Karpas-422 (cell line): ENCODE data around the gene MGST3. TPM values are rescaled to one million over a fixed set of nuclear protein-coding genes. Genes with fewer than 3 reads are reported as not detected.
A peak's percentile ranks its signal among the peaks of the same experiment; 100 is the strongest.
"Not testable (repeated sequence)": the region's sequence is repeated elsewhere in the genome, so short reads cannot be mapped to it uniquely, and the experiment has no call there.

Source experiments
- DNase-seq: peaks from one replicate; pipeline ENCODE4 v3.0.0-alpha.2; 2015
- H2AFZ ChIP-seq: fragments of 200-600 bp; sonication (generic); 2 replicates; pipeline ENCODE4 v1.6.1; 2014; ENCODE audit warnings: antibody characterized with exemption, low read length, mixed read lengths
- H3K27ac ChIP-seq: fragments of 200-600 bp; sonication (generic); 2 replicates; pipeline ENCODE4 v1.5.1; 2014; ENCODE audit warnings: mild to moderate bottlenecking, low read length, moderate library complexity
- H3K27me3 ChIP-seq: fragments of 200-600 bp; sonication (generic); 2 replicates; pipeline ENCODE4 v1.6.1; 2014; ENCODE audit warnings: low read length, mixed read lengths
- H3K36me3 ChIP-seq: fragments of 200-600 bp; sonication (generic); 2 replicates; pipeline ENCODE4 v1.6.1; 2014; ENCODE audit warnings: low read length, mixed read lengths; ENCODE audit not compliant: insufficient read depth
- H3K4me1 ChIP-seq: fragments of 200-600 bp; sonication (generic); 2 replicates; pipeline ENCODE4 v1.6.1; 2014; ENCODE audit warnings: mild to moderate bottlenecking, low read length, mixed read lengths
- H3K4me2 ChIP-seq: fragments of 200-600 bp; sonication (generic); 2 replicates; pipeline ENCODE4 v1.6.1; 2014; ENCODE audit warnings: low read length, low read depth, mild to moderate bottlenecking; ENCODE audit not compliant: poor library complexity, severe bottlenecking
- H3K4me3 ChIP-seq: fragments of 200-600 bp; sonication (generic); 2 replicates; pipeline ENCODE4 v1.5.1; 2014; ENCODE audit warnings: mild to moderate bottlenecking, antibody characterized with exemption, low read length, mixed read lengths
- H3K79me2 ChIP-seq: fragments of 200-600 bp; sonication (generic); 2 replicates; pipeline ENCODE4 v1.6.1; 2014; ENCODE audit warnings: mild to moderate bottlenecking, low read length, mixed read lengths
- H3K9ac ChIP-seq: fragments of 200-600 bp; sonication (generic); 2 replicates; pipeline ENCODE4 v1.6.0; 2014; ENCODE audit warnings: low read length
- H3K9me2 ChIP-seq: fragments of 200-600 bp; sonication (generic), shearing (Covaris generic); replicated peaks from 2 replicates; pipeline ENCODE4 v1.6.0; 2014; ENCODE audit warnings: mild to moderate bottlenecking, low read length, moderate library complexity; ENCODE audit not compliant: insufficient read depth
- H3K9me3 ChIP-seq: fragments of 300-700, 200-600 bp; sonication (generic); 2 replicates; pipeline ENCODE4 v1.6.1; 2014; ENCODE audit warnings: low read length, mixed read lengths
- H4K20me1 ChIP-seq: fragments of 200-600 bp; sonication (generic); 2 replicates; pipeline ENCODE4 v1.6.1; 2014; ENCODE audit warnings: mild to moderate bottlenecking, antibody characterized with exemption, low read length, low read depth; ENCODE audit not compliant: insufficient read depth
- total RNA-seq: library from RNA; depleted of rRNA; stranded (reverse); fragments of >200 nt; shearing (Covaris generic); gene quantifications from 2 replicates; pipeline ENCODE4 v1.2.3, GENCODE V29; 2014; ENCODE audit warnings: low replicate concordance

MGST3 gene
- total RNA-seq, 1 experiment from 2014 or later = 40.7 TPM

DNA sequence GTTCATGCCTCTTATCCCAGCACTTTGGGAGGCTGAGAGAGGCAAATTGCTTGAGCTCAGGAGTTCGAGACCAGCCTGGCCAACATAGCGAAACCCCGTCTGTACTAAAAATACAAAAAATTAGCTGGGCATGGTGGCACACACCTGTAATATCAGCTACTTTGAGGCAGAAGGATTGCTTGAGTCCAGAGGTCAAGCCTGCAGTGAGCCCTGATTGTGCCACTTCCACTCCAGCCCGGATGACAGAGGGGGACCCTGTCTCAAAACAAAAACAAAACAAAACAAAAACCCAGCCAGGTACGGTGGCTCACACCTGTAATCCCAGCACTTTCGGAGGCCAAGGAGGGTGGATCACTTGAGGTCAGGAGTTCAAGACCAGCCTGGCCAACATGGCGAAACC, 7.2 kb downstream of the MGST3 start:
- H3K9me3 ChIP-seq, H3K79me2 ChIP-seq, H2AFZ ChIP-seq, H3K9me2 ChIP-seq, H3K4me3 ChIP-seq, H3K9ac ChIP-seq, H4K20me1 ChIP-seq, H3K27ac ChIP-seq, H3K27me3 ChIP-seq, DNase-seq, H3K4me2 ChIP-seq, H3K36me3 ChIP-seq: not testable (repeated sequence)
- peaks cover 20% of the 10 kb centered on the region for H3K4me1 ChIP-seq

DNA sequence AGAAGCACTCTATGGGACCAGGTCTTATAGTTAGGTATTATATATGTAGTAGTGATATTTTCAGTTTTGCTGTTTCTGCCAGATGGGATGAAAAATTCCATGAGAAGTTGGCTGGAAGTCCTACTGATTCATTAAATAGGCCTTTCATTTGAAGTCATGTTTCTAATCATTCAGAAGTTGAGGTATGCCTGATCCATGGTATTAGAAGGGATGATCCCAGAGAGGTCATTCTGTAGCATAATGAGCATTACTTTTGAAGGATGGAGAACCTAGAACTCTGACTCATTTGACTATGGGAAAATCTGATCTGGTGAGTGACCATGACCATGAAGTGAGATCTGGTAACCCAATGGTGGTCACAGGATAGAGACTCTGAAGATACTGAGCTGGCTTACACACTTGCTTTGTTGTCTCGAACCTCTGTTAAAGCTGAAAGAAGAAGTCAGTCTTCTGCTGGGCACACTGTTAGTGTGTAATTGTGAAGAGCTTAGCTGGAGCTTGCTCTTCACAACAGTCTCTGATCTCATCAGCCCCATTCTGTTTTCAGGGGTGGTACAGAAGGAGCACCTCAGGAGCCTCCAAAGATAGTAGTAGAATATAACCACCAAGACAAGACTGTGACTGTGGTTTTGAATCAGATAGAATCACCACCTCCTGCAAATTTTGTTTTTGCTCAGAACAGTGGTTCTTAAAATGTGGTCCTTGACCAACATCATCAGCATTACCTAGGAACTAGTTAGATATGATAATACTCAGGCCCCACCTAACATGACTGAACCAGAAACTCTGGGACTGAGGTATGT, 9.0 kb downstream of the MGST3 start:
- no peaks in the 10 kb centered on the region for H3K79me2 ChIP-seq
- no peaks in the 10 kb centered on the region for H3K27me3 ChIP-seq
- H2AFZ ChIP-seq = no peak overlapping the region
- H3K9me2 ChIP-seq = no peaks in the 10 kb centered on the region
- no peak overlapping the region for H3K4me2 ChIP-seq
- no peak overlapping the region for H3K4me3 ChIP-seq
- H3K9me3 ChIP-seq = no peaks in the 10 kb centered on the region
- no peak overlapping the region for H3K9ac ChIP-seq
- H3K36me3 ChIP-seq = no peaks in the 10 kb centered on the region
- peaks cover 18% of the 10 kb centered on the region for H3K4me1 ChIP-seq
- H4K20me1 ChIP-seq = no peaks in the 10 kb centered on the region
- DNase-seq = no peak
- no peak overlapping the region for H3K27ac ChIP-seq

DNA sequence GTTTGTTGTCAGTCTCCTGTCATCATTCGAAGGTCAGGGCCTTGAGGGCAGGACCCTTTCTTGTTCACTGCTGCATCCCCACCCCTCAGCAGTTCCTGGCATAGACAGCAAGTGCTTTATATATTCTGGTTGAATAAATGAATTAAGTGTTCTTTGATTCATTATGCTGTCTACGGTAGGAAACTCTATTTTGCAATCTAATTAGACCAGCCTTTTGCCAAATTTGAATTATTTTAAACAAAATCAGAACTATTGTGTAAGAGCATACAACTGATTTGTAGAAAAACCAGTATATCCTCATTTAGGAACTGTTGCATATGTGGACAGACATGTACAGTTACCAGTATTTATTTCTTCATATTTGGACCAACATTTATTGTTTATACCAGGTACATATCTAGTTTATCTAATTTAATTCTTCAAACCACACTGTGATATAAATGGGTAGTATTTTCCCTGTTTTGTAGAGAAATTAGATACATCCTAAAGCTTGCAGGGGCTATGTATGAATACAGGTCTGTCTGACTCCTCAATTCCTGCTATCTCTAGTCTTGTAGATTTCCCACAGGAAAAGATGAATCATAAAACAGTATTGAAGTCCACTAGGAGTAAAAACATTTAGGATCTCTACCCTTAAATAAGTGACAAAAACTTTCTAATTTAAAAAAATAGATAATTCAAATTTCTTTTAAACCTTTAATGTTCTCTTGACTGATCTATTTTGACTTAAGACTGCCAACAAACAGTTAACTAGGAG, 10.4 kb downstream of the MGST3 start:
- H3K36me3 ChIP-seq = no peaks in the 10 kb centered on the region
- peak overlapping the region; percentile 20 for H3K4me2 ChIP-seq
- DNase-seq = no peak
- no peak overlapping the region for H3K27ac ChIP-seq
- no peaks in the 10 kb centered on the region for H3K79me2 ChIP-seq
- H3K4me3 ChIP-seq = no peak overlapping the region
- no peaks in the 10 kb centered on the region for H4K20me1 ChIP-seq
- no peak overlapping the region for H3K9ac ChIP-seq
- H2AFZ ChIP-seq = no peak overlapping the region
- no peaks in the 10 kb centered on the region for H3K9me2 ChIP-seq
- no peaks in the 10 kb centered on the region for H3K9me3 ChIP-seq
- no peaks in the 10 kb centered on the region for H3K27me3 ChIP-seq
- peaks cover 5% of the 10 kb centered on the region for H3K4me1 ChIP-seq

DNA sequence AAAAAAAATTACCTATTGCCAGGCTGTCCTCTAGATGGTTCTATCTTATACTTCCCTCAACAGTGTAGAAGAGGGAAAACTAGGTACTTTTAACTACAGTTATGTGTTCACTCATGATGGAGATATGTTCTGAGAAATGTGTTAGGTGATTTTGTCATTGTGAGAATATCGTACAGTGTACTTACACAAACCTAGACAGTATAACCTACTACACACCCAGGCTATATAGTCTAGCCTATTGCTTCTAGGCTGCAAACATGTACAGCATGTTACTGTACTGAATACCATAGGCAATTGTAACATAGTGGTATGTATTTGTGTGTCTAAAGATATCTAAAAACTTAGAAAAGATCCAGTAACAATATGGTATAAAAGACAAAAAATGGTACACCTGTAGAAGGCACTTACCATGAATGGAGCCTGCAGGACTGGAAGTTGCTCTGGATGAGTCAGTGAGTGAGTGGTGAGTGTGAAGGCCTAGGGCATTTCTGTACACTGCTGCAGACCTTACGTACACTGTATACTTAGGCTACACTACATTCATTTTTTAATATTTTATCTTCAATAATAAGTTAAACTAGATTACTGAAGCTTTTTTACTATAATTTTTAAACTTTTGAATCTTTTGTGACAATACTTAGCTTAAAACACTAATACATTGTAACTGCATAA, 13.2 kb downstream of the MGST3 start:
- Histone ChIP-seq H2AFZ (no peak overlapping the region), H3K27me3 (no peaks in the 10 kb centered on the region), H3K9me3 (no peaks in the 10 kb centered on the region), H3K79me2 (no peaks in the 10 kb centered on the region), H3K4me1 (peaks cover 5% of the 10 kb centered on the region), H4K20me1 (no peaks in the 10 kb centered on the region), H3K27ac (no peak overlapping the region), H3K4me3 (no peak overlapping the region), H3K4me2 (no peak overlapping the region), H3K36me3 (no peaks in the 10 kb centered on the region), H3K9ac (no peak overlapping the region), H3K9me2 (no peaks in the 10 kb centered on the region)
- DNase-seq = no peak

DNA sequence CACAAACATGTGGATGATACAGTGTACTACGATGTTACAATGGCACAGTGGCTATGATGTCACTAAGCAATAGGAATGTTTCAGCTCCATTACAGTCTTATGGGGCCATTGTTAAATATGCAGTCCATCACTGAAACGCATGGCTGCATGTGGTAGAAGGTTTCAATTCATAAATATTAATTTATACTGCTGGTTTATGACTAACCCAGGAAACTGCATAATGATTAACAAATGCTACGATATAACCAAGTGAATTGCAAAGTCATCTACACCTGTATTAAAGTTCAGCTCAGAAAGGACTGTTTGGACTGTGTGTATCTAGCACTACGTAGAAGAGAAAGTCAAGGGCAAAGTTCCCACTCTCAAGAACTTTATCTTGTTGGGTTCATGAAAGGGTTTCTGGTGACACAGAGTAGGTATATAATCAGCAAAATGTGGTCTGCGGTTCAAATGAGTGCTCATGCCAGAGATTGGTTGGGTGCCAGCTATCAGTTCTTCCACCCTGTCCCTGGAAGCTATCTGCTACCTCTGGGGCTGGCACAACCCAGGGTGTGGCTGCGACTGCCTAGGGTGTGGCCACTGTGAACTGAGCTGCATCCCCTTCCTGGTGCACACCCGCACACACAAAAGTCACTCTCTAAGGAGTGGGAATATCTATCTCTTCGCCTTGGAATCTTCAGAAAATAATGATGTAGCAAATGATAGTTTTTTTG, 14.8 kb downstream of the MGST3 start:
- H3K4me2 ChIP-seq = no peak overlapping the region
- H3K9ac ChIP-seq = no peak overlapping the region
- peaks cover 5% of the 10 kb centered on the region for H3K4me1 ChIP-seq
- no peaks in the 10 kb centered on the region for H3K9me3 ChIP-seq
- no peak overlapping the region for H3K27ac ChIP-seq
- no peak overlapping the region for H3K4me3 ChIP-seq
- no peak overlapping the region for H2AFZ ChIP-seq
- no peaks in the 10 kb centered on the region for H4K20me1 ChIP-seq
- DNase-seq = no peak
- no peaks in the 10 kb centered on the region for H3K27me3 ChIP-seq
- H3K36me3 ChIP-seq = no peaks in the 10 kb centered on the region
- no peaks in the 10 kb centered on the region for H3K9me2 ChIP-seq
- no peaks in the 10 kb centered on the region for H3K79me2 ChIP-seq

DNA sequence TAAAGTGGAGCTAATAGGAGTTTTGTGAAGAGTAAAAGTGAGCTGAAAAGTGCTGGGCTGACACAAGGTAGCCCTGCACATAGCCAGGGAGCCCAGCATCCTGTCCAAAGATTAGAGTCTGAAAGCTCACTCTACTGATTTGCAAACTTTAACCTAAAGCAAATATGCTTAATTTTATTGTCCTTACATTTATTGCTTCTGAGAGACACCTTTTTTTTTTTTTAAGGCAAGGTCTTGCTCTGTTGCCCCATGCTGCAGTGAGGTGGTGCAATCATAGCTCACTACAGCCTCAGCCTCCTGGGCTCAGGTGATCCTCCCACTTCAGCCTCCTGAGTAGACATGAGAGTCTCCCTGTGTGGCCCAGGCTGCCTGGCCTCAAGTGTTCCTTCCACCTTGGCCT, 16.5 kb downstream of the MGST3 start:
- H2AFZ ChIP-seq = no peak overlapping the region
- no peaks in the 10 kb centered on the region for H3K9me2 ChIP-seq
- no peak overlapping the region for H3K9ac ChIP-seq
- no peak overlapping the region for H3K27ac ChIP-seq
- no peaks in the 10 kb centered on the region for H3K27me3 ChIP-seq
- H3K79me2 ChIP-seq = no peaks in the 10 kb centered on the region
- H3K36me3 ChIP-seq = no peaks in the 10 kb centered on the region
- no peaks in the 10 kb centered on the region for H3K4me1 ChIP-seq
- no peak for DNase-seq
- no peak overlapping the region for H3K4me3 ChIP-seq
- no peaks in the 10 kb centered on the region for H3K9me3 ChIP-seq
- H4K20me1 ChIP-seq = no peaks in the 10 kb centered on the region
- no peak overlapping the region for H3K4me2 ChIP-seq

DNA sequence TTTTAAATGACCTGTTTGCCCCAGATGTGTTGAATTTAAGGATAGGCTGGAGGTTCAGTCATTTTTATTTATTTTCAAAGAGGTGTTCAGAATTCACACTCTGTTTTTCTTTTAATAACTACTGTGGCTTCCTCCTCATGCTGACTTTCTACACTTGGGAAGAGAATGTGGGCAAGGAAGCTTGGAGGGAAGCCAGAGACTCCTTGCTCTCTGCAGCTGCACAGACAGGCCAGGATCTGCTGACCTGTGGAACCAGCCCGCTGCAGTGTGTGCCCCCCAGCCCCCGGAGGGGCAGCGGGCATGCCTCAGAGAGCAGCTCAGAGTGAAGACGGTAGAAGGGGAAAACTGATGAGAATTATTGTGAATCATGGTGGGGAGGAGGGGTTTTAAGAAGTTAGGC, 16.9 kb downstream of the MGST3 start:
- Histone ChIP-seq H2AFZ (no peak overlapping the region), H3K27me3 (no peaks in the 10 kb centered on the region), H3K79me2 (no peaks in the 10 kb centered on the region), H3K27ac (no peak overlapping the region), H3K9me2 (no peaks in the 10 kb centered on the region), H3K4me3 (no peak overlapping the region), H3K4me1 (no peaks in the 10 kb centered on the region), H3K36me3 (no peaks in the 10 kb centered on the region), H3K9me3 (no peaks in the 10 kb centered on the region), H4K20me1 (no peaks in the 10 kb centered on the region), H3K4me2 (no peak overlapping the region), H3K9ac (no peak overlapping the region)
- no peak for DNase-seq
